ENCODE data around the gene ADAMTS12.

- TF ChIP-seq, protein P1, sequence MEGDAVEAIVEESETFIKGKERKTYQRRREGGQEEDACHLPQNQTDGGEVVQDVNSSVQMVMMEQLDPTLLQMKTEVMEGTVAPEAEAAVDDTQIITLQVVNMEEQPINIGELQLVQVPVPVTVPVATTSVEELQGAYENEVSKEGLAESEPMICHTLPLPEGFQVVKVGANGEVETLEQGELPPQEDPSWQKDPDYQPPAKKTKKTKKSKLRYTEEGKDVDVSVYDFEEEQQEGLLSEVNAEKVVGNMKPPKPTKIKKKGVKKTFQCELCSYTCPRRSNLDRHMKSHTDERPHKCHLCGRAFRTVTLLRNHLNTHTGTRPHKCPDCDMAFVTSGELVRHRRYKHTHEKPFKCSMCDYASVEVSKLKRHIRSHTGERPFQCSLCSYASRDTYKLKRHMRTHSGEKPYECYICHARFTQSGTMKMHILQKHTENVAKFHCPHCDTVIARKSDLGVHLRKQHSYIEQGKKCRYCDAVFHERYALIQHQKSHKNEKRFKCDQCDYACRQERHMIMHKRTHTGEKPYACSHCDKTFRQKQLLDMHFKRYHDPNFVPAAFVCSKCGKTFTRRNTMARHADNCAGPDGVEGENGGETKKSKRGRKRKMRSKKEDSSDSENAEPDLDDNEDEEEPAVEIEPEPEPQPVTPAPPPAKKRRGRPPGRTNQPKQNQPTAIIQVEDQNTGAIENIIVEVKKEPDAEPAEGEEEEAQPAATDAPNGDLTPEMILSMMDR (IDR thresholded peaks at IDR 0.05), result no peak
- no peak for TF ChIP-seq POLR2A (IDR thresholded peaks at IDR 0.05; ENCODE audit: low read depth)
- no peak for TF ChIP-seq POLR2AphosphoS5 (IDR thresholded peaks at IDR 0.05)
Measured at GRCh38 chr5:33785571-33785970, 106.2 kb downstream of the ADAMTS12 start.
